GM18520 (cell line): Measurements from ENCODE around the gene KANK2.
"Not testable (repeated sequence)": the region's sequence is repeated elsewhere in the genome, so short reads cannot be mapped to it uniquely, and the experiment has no call there.

Experiments used
- ATAC-seq: cut with Tn5 transposase; IDR thresholded peaks from one replicate; pipeline ENCODE4 v1.9.1; 2021; ENCODE audit not compliant: unreplicated experiment

The KANK2 gene

GRCh38 chr19:11198769-11199424, 1.6 kb upstream of the KANK2 start:
- ATAC-seq = no peak

DNA sequence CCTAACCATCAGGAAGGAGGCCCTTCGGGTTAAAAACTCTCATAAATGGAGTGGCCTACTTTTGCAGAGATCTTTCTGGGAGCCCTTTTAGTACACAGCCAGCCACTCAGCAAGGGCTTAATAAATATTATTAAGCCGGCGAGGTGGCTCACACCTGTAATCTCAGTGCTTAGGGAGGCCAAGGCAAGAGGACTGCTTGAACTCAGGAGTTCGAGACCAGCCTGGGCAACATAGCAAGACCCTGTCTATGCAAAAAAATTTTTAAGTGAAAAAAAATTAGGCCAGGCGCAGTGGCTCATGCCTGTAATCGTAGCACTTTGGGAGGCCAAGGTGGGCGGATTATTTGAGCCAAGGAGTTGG, 810 bp upstream of the KANK2 start:
- ATAC-seq = no peak

- ATAC-seq = no peak
Observed at GRCh38 chr19:11196406-11197287, 698 bp downstream of the KANK2 start.

GRCh38 chr19:11195681-11196080, 1.7 kb downstream of the KANK2 start:
- ATAC-seq = no peak

- ATAC-seq = no peak
Observed at GRCh38 chr19:11194656-11195558, 2.4 kb downstream of the KANK2 start.

DNA sequence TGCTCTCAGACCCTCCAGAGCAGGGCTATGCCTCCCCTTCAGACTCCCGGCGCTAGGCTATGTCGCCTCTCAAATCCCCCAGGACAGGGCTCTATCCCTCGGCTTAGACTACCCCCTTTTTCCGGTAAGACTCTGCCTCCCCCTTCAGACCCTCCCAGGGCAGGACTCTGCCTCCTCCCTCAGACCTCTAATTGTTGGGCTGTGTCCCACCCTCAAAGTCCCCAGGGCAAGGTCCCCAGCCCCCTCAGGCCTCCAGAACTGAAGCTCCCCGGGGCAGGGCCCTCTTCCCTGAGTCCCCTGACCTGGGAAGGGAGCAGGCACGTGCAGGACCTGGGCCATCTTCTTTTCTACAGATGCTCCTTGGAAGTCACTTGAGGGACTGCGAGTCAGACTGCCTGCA, 3.2 kb downstream of the KANK2 start:
- ATAC-seq = no peak

DNA sequence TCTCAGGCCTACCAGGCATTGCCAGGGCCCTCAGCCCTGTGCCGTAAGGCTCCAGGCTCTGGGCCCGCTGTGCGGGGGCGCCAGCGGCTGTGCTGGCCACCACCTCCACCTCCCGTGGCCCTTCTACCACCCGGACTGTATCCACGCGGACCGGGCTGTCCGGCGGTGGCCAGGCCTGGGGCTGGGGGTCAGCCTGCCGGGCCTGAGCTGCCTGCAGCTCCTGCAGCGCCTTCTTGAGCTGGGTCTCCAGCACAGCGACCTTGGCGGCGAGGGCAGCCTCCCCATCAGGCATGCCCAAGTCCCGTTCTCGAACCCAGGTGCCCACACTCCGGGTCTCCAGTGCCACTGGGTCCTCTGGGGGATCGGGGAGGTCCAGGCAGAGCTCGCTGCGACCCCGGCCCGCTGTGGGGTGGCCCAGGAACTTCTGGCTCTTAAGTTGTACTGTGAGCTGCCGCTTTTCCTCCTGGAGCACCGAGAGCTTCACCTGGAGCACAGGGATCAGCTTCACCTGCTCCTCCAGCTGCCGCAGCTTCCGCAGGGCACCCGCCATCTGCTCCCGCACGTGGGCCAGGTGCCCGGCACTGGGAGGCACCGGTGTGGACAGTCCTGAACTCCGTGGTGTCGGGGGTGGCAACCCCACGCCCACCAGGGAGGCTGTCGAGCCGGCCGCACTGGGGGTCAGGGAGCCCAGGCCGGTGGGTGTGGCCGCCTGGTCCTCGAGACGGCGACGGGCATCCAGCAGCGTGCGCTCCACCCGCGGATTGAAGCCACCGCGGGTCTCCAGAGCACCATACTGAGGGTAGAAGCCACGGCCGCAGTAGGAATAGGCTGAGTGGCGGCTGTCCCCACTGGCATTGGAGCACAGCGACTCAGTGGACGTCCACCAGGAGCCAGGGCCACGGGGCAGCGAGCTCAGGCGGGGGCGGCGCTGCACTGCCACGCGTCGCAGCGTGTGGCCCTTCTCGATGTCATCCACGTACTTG, 4.1 kb downstream of the KANK2 start:
- no peak for ATAC-seq

DNA sequence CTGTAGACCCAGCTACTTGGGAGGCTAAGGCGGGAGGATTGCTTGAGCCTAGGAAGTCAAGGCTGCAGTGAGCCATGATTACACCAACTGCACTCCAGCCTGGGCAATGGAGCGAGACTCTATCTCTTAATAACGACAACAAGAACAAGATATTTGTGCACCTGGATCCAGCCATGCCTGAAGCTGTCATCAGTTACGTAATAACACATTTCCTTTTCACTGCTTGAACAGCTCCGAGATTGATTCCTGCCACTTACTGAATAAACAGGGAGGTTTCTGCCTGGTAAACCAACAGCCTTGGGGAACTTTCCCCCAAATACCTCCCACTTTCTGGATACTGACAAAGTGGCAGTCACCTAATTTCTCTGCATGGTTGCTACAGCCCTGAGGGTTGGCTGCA, 5.4 kb downstream of the KANK2 start:
- no peak for ATAC-seq

- ATAC-seq = no peak
Observed at GRCh38 chr19:11191273-11191755, 6.0 kb downstream of the KANK2 start.

DNA sequence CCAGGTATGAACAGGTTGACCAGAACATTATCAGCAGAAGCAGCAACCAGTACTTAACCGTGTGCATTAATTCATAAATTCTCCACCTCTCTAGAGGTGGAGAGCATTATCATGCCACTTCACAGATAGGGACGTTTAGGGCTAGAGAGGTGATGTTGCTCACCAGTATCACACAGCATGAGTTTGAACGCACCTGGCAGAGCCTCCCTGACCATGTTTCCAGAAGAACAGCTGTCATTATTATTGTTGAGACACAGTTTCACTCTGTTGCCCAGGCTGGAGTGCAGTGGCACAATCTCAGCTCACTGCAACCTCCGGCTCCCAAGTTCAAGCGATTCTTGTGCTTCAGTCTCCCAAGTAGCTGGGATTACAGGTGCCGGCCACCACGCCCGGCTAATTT, 6.8 kb downstream of the KANK2 start:
- no peak for ATAC-seq

GRCh38 chr19:11187441-11187840, 9.9 kb downstream of the KANK2 start:
- ATAC-seq = no peak

GRCh38 chr19:11182994-11183393, 14.4 kb downstream of the KANK2 start:
- no peak for ATAC-seq

GRCh38 chr19:11181488-11181887, 15.9 kb downstream of the KANK2 start:
- no peak for ATAC-seq

GRCh38 chr19:11180975-11181374, 16.4 kb downstream of the KANK2 start:
- not testable (repeated sequence) for ATAC-seq

- ATAC-seq = no peak
Observed at GRCh38 chr19:11180346-11180745, 17.0 kb downstream of the KANK2 start.

- ATAC-seq = no peak
Observed at GRCh38 chr19:11179716-11180297, 17.5 kb downstream of the KANK2 start.

- not testable (repeated sequence) for ATAC-seq
Observed at GRCh38 chr19:11179145-11179465, 18.2 kb downstream of the KANK2 start.

DNA sequence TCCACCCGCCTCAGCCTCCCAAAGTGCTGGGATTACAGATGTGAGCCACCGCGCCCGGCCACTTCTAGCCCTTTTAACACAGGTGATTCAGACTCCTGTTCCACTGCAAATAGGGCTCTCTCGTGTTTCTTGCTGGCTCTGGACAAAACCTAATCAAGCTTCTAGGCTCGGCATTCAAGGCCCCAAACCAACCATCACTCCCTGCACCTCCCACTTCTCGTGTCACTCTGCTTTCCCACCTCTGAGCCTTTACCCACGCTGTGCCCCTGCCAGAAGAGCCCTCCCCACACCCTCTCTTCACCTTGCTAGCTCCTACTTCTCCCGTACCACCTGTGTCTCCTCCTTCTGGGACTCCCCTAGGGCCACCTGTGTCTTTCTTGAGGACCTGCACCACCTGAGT, 19.8 kb downstream of the KANK2 start:
- ATAC-seq = no peak

GRCh38 chr19:11176466-11177193, 20.7 kb downstream of the KANK2 start:
- no peak for ATAC-seq
